Measurements from ENCODE around the gene SRPK1.

The SRPK1 gene

GRCh38 chr6:35794536-35795452 is 126.1 kb downstream of the SRPK1 start:
- Histone ChIP-seq H3K27me3 (ENCODE audit: insufficient read depth, low read length) (no peaks in the 10 kb centered on the region), H3K36me3 (ENCODE audit: insufficient read depth, low read length) (no peaks in the 10 kb centered on the region), H3K27ac (ENCODE audit: low read depth, low read length) (no peak overlapping the region), H3K9ac (ENCODE audit: low read depth, low read length) (no peak overlapping the region), H3K4me3 (ENCODE audit: low read length) (no peak overlapping the region), H3K4me1 (ENCODE audit: insufficient read depth, low read length) (0 out of 2 replicates have a peak, but pooled peaks cover 5% of the 10 kb centered on the region), H3K9me3 (ENCODE audit: insufficient read depth, low read depth, low read length) (no peaks in the 10 kb centered on the region)
- WGBS, result 95% methylated on average over 17 of the region's 17 CpGs

- Histone ChIP-seq H3K4me1 (ENCODE audit: insufficient read depth, low read length) (no peaks in the 10 kb centered on the region), H3K9ac (ENCODE audit: low read depth, low read length) (no peak overlapping the region), H3K9me3 (ENCODE audit: insufficient read depth, low read depth, low read length) (no peaks in the 10 kb centered on the region), H3K27me3 (ENCODE audit: insufficient read depth, low read length) (no peaks in the 10 kb centered on the region), H3K4me3 (ENCODE audit: low read length) (no peak overlapping the region), H3K36me3 (ENCODE audit: insufficient read depth, low read length) (no peaks in the 10 kb centered on the region), H3K27ac (ENCODE audit: low read depth, low read length) (no peak overlapping the region)
- WGBS, result 91% methylated on average over 5 of the region's 5 CpGs
These were observed 130.2 kb downstream of the SRPK1 start for GRCh38 chr6:35790683-35791082.

GRCh38 chr6:35788423-35788982 is 132.4 kb downstream of the SRPK1 start:
- Histone ChIP-seq H3K9me3 (ENCODE audit: insufficient read depth, low read depth, low read length) (no peaks in the 10 kb centered on the region), H3K9ac (ENCODE audit: low read depth, low read length) (no peak overlapping the region), H3K4me3 (ENCODE audit: low read length) (no peak overlapping the region), H3K4me1 (ENCODE audit: insufficient read depth, low read length) (no peaks in the 10 kb centered on the region), H3K36me3 (ENCODE audit: insufficient read depth, low read length) (no peaks in the 10 kb centered on the region), H3K27me3 (ENCODE audit: insufficient read depth, low read length) (no peaks in the 10 kb centered on the region), H3K27ac (ENCODE audit: low read depth, low read length) (no peak overlapping the region)
- 79% methylated on average over 4 of the region's 4 CpGs for WGBS

DNA sequence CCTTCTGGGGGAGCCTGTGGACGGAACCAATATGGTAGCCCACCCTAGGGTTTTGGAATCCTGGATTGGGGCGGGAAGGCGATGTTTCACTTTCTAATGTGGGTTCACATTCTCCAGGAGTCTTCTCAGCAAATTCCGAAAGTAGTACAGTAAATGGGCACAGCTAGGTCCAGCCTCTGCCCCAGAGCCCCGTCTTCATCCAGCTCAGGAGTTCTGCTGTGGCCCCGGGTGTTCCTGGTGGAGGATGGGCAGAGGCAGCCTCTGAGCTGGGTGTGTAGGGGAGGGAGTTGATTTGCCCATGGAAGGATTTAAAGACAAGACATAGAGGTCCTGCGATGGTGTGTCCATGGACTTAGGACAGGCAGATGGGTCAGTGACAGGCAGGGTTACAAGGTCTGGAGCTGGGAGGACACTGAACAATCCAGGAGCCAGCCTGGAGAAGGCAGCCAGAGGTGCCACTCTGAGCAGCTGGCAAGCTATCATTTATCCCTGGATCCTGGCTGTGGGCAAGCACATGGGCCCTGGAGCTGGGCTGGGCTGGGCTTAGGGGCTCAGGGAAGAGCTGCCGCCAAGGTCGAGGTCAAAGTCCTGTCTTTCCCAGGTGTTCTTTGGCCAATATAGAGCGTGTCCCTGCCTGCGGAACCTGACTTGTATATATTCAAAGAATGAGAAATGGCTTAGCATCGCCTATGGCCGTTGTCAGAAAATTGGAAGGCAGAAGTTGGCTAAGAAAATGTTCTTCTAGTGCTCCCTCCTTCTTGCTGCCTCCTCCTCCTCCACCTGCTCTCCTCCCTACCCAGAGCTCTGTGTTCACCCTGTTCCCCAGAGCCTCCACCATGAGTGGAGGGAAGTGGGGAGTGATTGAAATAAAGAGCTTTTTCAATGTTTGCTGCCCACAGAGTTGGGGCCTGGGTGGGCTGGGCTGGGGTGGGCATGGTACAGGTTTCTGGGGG is 133.4 kb downstream of the SRPK1 start:
- Histone ChIP-seq H3K9ac (ENCODE audit: low read depth, low read length) (no peak overlapping the region), H3K27me3 (ENCODE audit: insufficient read depth, low read length) (no peaks in the 10 kb centered on the region)
- WGBS, result 92% methylated on average over 13 of the region's 13 CpGs

GRCh38 chr6:35786810-35787209 is 134.1 kb downstream of the SRPK1 start:
- Histone ChIP-seq H3K36me3 (ENCODE audit: insufficient read depth, low read length) (no peaks in the 10 kb centered on the region), H3K27ac (ENCODE audit: low read depth, low read length) (no peak overlapping the region), H3K4me3 (ENCODE audit: low read length) (no peak overlapping the region), H3K4me1 (ENCODE audit: insufficient read depth, low read length) (no peaks in the 10 kb centered on the region), H3K9me3 (ENCODE audit: insufficient read depth, low read depth, low read length) (no peaks in the 10 kb centered on the region), H3K27me3 (ENCODE audit: insufficient read depth, low read length) (no peaks in the 10 kb centered on the region), H3K9ac (ENCODE audit: low read depth, low read length) (no peak overlapping the region)
- 90% methylated on average over 25 of the region's 25 CpGs for WGBS

More for the DNA sequence above, 133.4 kb downstream of the SRPK1 start:
- H3K36me3 ChIP-seq (ENCODE audit: insufficient read depth, low read length), result no peaks in the 10 kb centered on the region
- no peaks in the 10 kb centered on the region for H3K9me3 ChIP-seq (ENCODE audit: insufficient read depth, low read depth, low read length)
- H3K4me1 ChIP-seq (ENCODE audit: insufficient read depth, low read length), result no peaks in the 10 kb centered on the region
- no peak overlapping the region for H3K4me3 ChIP-seq (ENCODE audit: low read length)
- H3K27ac ChIP-seq (ENCODE audit: low read depth, low read length), result no peak overlapping the region

- Histone ChIP-seq H3K4me3 (ENCODE audit: low read length) (no peak overlapping the region), H3K9me3 (ENCODE audit: insufficient read depth, low read depth, low read length) (no peaks in the 10 kb centered on the region), H3K4me1 (ENCODE audit: insufficient read depth, low read length) (no peaks in the 10 kb centered on the region), H3K36me3 (ENCODE audit: insufficient read depth, low read length) (no peaks in the 10 kb centered on the region), H3K9ac (ENCODE audit: low read depth, low read length) (no peak overlapping the region), H3K27ac (ENCODE audit: low read depth, low read length) (no peak overlapping the region), H3K27me3 (ENCODE audit: insufficient read depth, low read length) (no peaks in the 10 kb centered on the region)
- WGBS, result 86% methylated on average over 2 of the region's 2 CpGs
These were observed 134.6 kb downstream of the SRPK1 start for GRCh38 chr6:35786272-35786671.

DNA sequence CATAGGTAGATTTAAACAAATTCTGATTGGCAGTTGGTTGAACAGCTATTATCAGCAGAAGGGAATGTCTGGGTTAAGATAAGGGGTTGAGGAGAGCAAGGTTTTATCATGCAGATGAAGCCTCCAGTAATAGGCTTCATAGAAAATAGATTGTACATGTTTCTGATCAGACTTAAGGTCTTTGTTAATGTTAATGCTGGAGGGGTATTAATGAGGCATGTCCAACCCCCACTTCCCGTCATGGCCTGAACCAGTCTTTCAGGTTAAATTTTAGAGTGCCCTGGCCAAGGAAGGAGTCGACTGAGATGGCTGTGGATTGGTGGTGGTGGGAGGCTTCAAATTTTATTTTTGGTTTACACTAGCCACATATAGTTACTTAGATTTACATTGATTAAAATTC is 136.7 kb downstream of the SRPK1 start:
- Histone ChIP-seq H3K4me1 (ENCODE audit: insufficient read depth, low read length) (no peaks in the 10 kb centered on the region), H3K9me3 (ENCODE audit: insufficient read depth, low read depth, low read length) (no peaks in the 10 kb centered on the region), H3K27ac (ENCODE audit: low read depth, low read length) (no peak overlapping the region), H3K36me3 (ENCODE audit: insufficient read depth, low read length) (no peaks in the 10 kb centered on the region), H3K4me3 (ENCODE audit: low read length) (no peak overlapping the region), H3K9ac (ENCODE audit: low read depth, low read length) (no peak overlapping the region), H3K27me3 (ENCODE audit: insufficient read depth, low read length) (no peaks in the 10 kb centered on the region)
- WGBS, result 97% methylated on average over 1 of the region's 2 CpGs

Measured in HUES64 (cell line).